B cell (primary cell): ENCODE measurements around the gene PCDH9.

Experiments
- CTCF ChIP-seq: fragments of 200-600 bp; IDR thresholded peaks from one replicate; pipeline ENCODE4 v1.8.0; 2022; ENCODE audit warnings: antibody characterized with exemption, mild to moderate bottlenecking
- EZH2 ChIP-seq: IDR thresholded peaks from 2 replicates; pipeline ENCODE4 v1.6.1; 2012; ENCODE audit warnings: borderline replicate concordance, low read depth, mild to moderate bottlenecking, moderate library complexity, low read length; ENCODE audit not compliant: insufficient read depth, poor library complexity, severe bottlenecking

- TF ChIP-seq EZH2 (no peak), CTCF (no peak)
Observed at GRCh38 chr13:66462187-66462586, 767.9 kb downstream of the PCDH9 start.
